ENCODE data around the gene SPRED2.
"Not testable (repeated sequence)": the region's sequence is repeated elsewhere in the genome, so short reads cannot be mapped to it uniquely, and the experiment has no call there.

The SPRED2 gene

GRCh38 chr2:65343386-65343785 lies 89.0 kb downstream of the SPRED2 start:
- no peak for DNase-seq (ENCODE audit: low read depth, low spot score)

DNA sequence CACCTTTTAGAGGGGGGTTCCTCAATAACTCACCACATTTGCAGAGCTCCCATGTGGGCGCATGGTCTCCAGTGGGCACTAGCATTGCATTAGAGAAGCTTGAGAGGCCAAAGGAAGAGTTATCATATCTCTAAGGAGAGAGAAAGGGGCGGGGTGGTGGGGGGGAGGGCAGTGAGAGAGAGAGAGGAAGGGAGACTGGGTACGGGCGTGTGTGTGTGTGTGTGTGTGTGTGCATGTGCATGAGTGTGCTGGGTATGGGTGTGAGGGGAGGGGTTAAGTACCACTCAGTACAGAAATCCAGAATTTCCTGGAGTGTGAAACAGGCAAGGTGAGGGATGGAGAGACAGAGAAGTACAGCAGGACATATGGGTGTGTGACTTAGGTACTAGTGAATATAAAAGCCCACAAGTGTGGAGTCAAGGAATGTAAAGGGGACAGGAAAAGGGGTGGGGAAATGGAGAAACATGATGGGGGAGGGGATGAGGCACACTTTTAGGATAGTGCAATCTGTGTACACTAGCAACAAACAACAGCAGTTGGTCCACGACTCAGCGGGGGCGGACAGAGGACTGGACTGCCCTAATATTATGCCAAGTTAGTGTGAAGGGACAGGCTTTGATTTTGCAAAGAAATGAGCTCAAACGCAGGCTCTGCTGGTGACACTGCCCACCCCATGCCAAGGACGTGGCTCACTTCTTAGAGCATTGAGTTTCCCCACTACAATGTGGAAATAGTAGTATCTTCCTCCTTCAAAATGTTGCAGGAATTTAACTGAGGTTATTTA lies 91.3 kb downstream of the SPRED2 start:
- no peak for DNase-seq (ENCODE audit: low read depth, low spot score)

DNA sequence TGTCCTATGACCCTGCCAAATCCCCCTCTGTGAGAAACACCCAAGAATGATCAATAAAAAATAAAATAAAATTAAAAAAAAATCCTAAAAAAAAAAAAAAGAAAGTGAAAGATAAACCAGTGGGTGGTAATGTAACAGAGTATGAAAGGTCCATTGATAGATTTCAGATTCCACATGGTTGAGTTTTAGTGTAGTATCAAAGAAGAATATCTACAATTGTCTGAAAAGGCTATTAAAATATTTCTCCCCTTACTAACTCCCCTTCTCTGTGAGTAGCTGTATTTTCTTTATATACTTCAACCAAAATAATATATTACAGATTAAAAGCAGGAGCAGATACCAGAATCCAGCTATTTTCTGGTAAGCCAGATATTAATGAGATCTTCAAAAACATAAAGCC lies 92.8 kb downstream of the SPRED2 start:
- DNase-seq (ENCODE audit: low read depth, low spot score) = no peak

GRCh38 chr2:65338830-65339495 lies 93.4 kb downstream of the SPRED2 start:
- DNase-seq (ENCODE audit: low read depth, low spot score) = not testable (repeated sequence)

GRCh38 chr2:65337915-65338314 lies 94.5 kb downstream of the SPRED2 start:
- DNase-seq (ENCODE audit: low read depth, low spot score) = not testable (repeated sequence)

- DNase-seq (ENCODE audit: low read depth, low spot score) = no peak
These were observed 97.7 kb downstream of the SPRED2 start for GRCh38 chr2:65334714-65335113.

DNA sequence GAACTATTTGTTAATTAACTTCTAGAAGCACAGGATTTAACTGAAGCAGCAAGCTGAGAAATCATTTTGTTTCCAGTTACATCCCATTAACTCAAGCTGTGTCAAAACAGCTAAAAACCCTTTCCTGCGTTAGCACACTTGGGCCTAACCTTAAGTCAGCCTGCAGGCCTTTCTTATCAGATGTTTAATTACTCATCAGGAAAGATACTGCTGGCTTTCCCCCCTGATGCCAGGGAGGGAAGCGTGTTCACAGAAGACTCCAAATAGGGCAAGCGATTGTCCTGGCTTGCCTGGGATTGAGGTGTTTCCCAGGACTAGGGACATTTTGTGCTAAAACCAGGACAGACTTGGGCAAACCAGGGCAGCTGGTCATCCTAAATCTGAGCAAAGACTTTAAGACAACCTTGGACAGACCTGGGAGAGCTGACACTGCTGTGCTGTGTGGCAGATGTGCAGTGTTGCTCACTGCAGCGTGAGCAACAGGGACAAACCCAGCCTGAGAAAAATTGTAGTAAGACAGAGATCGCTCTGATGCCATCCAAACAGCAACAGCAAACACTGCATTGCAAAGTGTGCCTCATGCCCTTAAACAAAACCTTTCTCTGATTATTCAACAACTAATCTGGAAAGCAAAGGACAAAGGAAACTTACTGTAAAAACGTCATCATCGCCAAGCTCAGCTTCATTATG lies 100.9 kb downstream of the SPRED2 start:
- no peak for DNase-seq (ENCODE audit: low read depth, low spot score)

GRCh38 chr2:65329525-65329924 lies 102.9 kb downstream of the SPRED2 start:
- DNase-seq (ENCODE audit: low read depth, low spot score) = no peak

DNA sequence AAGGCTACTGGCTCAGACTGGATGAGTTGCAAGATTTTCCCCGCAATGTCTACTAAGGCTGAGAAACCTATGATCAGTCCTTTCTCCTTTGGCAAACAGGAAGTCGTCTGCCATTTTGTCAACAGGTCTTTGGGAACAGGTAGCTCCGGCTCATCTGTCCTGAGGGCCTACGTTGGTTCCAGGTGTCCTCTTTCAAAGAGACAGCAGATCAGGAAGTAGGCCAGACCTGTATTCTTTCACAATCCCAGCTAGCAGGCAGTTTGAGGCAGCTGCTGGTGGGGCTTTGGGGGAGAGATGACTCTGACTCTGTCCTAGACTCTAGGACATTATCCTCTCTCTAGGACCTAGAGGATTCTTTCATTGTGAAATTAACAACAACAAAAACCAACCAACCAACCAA lies 106.1 kb downstream of the SPRED2 start:
- DNase-seq (ENCODE audit: low read depth, low spot score) = no peak

GRCh38 chr2:65325066-65325465 lies 107.3 kb downstream of the SPRED2 start:
- DNase-seq (ENCODE audit: low read depth, low spot score) = no peak

DNA sequence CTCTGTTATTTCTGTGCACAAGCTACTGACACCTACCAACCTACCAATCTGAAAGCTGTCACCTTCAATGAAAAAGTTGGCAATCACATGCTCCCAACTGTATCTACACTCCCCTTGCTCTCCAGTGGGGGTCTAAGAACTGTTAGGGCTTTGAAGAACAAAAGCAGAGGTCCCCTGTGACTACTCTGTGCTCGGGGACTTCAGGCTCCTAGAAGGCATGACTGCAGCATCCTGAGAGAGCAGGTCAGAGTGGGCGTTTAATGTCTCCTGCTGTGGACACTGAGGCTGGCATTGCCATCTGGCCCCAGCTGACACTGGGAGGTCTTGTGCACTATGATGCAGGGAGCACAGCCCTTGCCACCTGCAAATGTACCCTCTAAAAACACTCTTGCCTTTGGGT lies 111.5 kb downstream of the SPRED2 start:
- no peak for DNase-seq (ENCODE audit: low read depth, low spot score)

GRCh38 chr2:65320042-65320725 lies 112.2 kb downstream of the SPRED2 start:
- no peak for DNase-seq (ENCODE audit: low read depth, low spot score)

DNA sequence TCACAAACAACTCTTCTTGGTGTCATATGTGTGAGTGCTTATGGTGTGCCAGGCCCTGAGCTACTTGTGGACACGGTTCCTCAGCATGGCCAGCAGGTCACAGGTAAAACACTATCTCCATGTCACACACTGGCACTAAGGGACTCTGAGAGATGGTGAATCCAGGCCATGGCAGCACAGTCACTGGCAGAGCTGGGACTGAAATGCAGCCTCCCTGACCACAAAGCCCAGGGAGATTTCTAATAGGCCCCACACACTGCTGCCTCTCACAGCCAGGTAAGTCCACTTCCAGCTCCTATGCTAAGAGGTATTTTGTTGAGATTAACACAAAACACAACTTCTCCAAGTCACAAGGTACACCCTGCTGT lies 112.7 kb downstream of the SPRED2 start:
- DNase-seq (ENCODE audit: low read depth, low spot score) = no peak

DNA sequence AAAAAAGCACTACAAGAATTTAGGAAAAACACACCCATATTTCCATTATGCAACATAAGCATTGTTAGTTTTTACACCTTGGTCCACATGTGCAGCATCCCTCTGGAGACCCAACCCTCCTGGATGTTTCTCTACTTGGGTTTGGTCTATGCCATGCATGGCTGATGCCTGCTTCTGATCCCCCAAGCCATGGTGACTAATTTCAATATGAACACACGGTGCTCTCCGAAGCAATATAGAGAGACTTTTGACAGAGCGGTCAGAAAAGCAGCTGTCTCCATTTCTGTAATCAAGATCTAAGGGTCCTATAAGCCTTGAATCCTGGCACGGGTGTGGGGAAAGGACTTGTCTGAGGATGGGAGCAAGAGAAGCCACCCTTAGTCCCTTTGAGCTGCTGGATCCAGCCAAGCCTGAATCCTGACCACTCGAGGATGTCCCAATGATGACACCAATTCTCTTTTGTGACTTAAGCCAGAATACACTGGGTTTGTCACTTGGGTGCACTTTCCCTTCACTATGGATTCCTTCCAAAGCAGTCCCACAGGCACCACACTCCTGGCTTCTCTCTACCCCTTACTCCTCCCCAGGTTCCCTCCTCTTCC lies 113.2 kb downstream of the SPRED2 start:
- DNase-seq (ENCODE audit: low read depth, low spot score) = no peak

DNA sequence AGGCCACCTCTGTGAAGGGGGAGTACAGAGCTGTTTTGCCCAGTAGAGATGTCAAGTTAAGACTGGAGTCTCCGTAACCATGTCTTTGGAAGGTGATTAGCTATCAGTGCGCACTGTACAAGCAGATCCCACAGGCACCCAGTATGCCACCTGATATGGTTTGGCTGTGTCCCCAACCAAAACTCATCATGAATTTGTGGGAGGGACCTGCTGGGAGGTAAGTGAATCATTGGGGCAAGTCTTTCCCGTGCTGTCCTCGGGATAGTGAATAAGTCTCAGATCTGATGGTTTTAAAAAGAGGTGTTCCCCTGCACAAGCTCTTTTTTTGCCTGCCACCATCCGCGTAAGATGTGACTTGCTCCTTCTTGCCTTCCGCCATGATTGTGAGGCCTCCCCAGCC lies 114.6 kb downstream of the SPRED2 start:
- DNase-seq (ENCODE audit: low read depth, low spot score) = no peak

GRCh38 chr2:65317351-65317750 lies 115.0 kb downstream of the SPRED2 start:
- not testable (repeated sequence) for DNase-seq (ENCODE audit: low read depth, low spot score)

GRCh38 chr2:65316072-65316471 lies 116.3 kb downstream of the SPRED2 start:
- no peak for DNase-seq (ENCODE audit: low read depth, low spot score)

- no peak for DNase-seq (ENCODE audit: low read depth, low spot score)
These were observed 117.5 kb downstream of the SPRED2 start for GRCh38 chr2:65314801-65315441.

DNA sequence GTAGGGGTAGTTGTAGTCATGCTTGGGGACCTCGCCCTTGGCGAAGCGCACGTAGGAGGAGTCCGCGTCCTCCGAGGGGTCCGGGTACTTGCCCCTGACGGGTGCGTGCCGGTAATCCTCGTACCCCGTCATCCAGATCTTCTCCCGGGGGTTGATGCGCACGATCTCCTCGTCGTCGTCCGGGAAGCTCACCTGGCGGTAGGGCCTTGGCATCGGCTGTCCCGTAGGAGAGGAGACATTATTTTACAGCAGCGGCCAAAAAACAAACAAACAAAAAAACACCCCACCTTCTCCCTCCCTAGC lies 118.5 kb downstream of the SPRED2 start:
- DNase-seq (ENCODE audit: low read depth, low spot score) = no peak

DNA sequence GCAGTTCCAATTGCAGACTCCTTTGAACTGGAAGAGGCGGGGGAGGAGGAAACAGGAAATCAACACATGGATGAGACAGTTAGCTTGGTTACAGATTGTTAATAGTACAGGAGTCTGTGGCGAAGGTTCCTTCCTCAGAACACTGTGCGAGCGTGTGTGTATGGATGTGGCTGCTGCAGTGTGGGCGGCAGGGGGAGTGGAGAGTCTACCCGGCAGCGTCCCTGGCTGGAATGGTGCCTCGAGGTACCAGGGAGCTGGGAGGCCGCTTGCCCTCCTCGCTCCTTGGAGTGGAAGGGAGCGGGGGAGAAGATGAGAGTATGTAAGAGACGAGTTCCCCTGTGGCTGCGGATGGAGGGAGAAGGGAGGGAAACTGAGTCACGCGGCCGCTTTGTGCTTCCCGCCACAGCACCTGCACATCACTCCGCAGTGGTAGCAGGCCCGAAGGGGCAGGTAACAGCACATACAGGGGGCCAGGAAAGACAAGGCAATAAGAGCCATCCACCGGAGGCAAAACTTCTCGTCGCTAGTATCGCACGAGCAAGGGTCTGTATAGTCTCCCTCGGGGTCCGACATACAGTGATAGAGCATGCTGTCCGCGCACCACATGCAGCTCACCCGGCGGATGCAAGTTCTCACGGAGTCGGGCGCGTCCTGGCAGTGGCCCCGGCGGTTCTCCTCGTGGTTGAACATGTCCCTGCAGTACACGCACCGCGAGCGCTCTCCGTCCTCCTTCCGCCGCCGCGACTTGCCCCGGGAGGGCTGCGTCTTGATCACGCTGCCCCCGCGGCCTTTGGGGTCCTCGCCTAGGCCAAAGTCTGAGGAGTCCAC lies 119.1 kb downstream of the SPRED2 start:
- no peak for DNase-seq (ENCODE audit: low read depth, low spot score)

DNA sequence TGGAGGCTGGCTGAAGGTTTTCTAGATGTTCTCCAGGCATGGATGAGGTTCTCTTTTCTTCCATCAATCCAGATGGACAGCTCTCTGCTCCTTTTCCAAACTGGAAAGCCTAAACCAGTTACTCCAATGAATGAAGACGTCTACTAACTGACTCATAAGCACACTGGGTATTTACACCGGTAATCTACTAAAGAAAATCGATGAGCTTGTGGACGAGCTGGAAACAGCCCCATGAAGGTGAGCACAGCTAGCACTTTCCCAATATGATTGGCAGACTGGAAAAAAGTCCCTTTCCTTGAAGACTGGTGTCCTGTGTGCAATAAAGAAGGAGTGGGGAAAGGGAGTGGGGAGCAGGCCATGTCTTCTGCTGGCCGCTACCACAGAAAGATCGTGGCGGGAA lies 120.8 kb downstream of the SPRED2 start:
- no peak for DNase-seq (ENCODE audit: low read depth, low spot score)

Data from smooth muscle cell of the brain vasculature (primary cell).